Measurements from ENCODE around the gene SCYGR2.

SCYGR2 gene

GRCh38 chr2:227582369-227582768, 16.3 kb upstream of the SCYGR2 start:
- Histone ChIP-seq H3K4ac (ENCODE audit: low read depth, low read length) (no peak overlapping the region), H3K4me3 (ENCODE audit: low read length) (no peak overlapping the region), H2BK5ac (ENCODE audit: low read length) (no peak overlapping the region), H4K8ac (ENCODE audit: low read depth, low read length) (peak overlapping the region; percentile 14), H3K9ac (ENCODE audit: low read length) (no peak overlapping the region), H3K18ac (ENCODE audit: low read length) (no peak overlapping the region), H3K23ac (ENCODE audit: low read length) (no peak overlapping the region), H3K79me1 (ENCODE audit: low read length) (no peaks in the 10 kb centered on the region), H3K27ac (ENCODE audit: low read depth, low read length) (no peak overlapping the region), H4K5ac (ENCODE audit: low read length) (no peak overlapping the region), H3K36me3 (ENCODE audit: control insufficient read depth, insufficient read depth, low read length) (no peaks in the 10 kb centered on the region), H2AK5ac (ENCODE audit: low read length) (no peak overlapping the region), H2BK15ac (replicated peaks; ENCODE audit: low read depth) (no peak overlapping the region), H3K4me2 (ENCODE audit: low read length) (no peak overlapping the region), H3K79me2 (ENCODE audit: control insufficient read depth, insufficient read depth, low read length) (no peaks in the 10 kb centered on the region), H3K56ac (ENCODE audit: low read length) (no peak overlapping the region), H3K4me1 (ENCODE audit: control insufficient read depth, low read depth, low read length) (no peaks in the 10 kb centered on the region), H3K27me3 (ENCODE audit: insufficient read depth, low read length, poor library complexity) (no peaks in the 10 kb centered on the region), H2BK120ac (ENCODE audit: low read depth, low read length) (no peak overlapping the region)
- no peak for DNase-seq

- Histone ChIP-seq H3K23ac (ENCODE audit: low read length) (no peak overlapping the region), H3K27ac (ENCODE audit: low read depth, low read length) (no peak overlapping the region), H3K79me2 (ENCODE audit: control insufficient read depth, insufficient read depth, low read length) (no peaks in the 10 kb centered on the region), H2BK120ac (ENCODE audit: low read depth, low read length) (no peak overlapping the region), H3K4me1 (ENCODE audit: control insufficient read depth, low read depth, low read length) (peaks cover 3% of the 10 kb centered on the region), H3K27me3 (ENCODE audit: insufficient read depth, low read length, poor library complexity) (no peaks in the 10 kb centered on the region), H3K4me2 (ENCODE audit: low read length) (no peak overlapping the region), H3K4ac (ENCODE audit: low read depth, low read length) (no peak overlapping the region), H3K18ac (ENCODE audit: low read length) (no peak overlapping the region), H4K5ac (ENCODE audit: low read length) (no peak overlapping the region), H3K4me3 (ENCODE audit: low read length) (no peak overlapping the region), H3K36me3 (ENCODE audit: control insufficient read depth, insufficient read depth, low read length) (no peaks in the 10 kb centered on the region), H3K56ac (ENCODE audit: low read length) (no peak overlapping the region), H2BK5ac (ENCODE audit: low read length) (no peak overlapping the region), H2BK15ac (replicated peaks; ENCODE audit: low read depth) (no peak overlapping the region), H2AK5ac (ENCODE audit: low read length) (no peak overlapping the region), H4K8ac (ENCODE audit: low read depth, low read length) (no peak overlapping the region), H3K9ac (ENCODE audit: low read length) (no peak overlapping the region), H3K79me1 (ENCODE audit: low read length) (no peaks in the 10 kb centered on the region)
- WGBS (ENCODE audit: extremely low coverage, insufficient coverage, low lambda C conversion rate), result no CpG with 5 or more reads among the region's 1 CpG
- no peak for DNase-seq
Measured at GRCh38 chr2:227592694-227593387, 5.9 kb upstream of the SCYGR2 start.

GRCh38 chr2:227595797-227596196, 2.9 kb upstream of the SCYGR2 start:
- Histone ChIP-seq H3K4ac (ENCODE audit: low read depth, low read length) (no peak overlapping the region), H2AK5ac (ENCODE audit: low read length) (no peak overlapping the region), H4K8ac (ENCODE audit: low read depth, low read length) (no peak overlapping the region), H3K4me1 (ENCODE audit: control insufficient read depth, low read depth, low read length) (peaks cover 4% of the 10 kb centered on the region), H3K36me3 (ENCODE audit: control insufficient read depth, insufficient read depth, low read length) (no peaks in the 10 kb centered on the region), H2BK120ac (ENCODE audit: low read depth, low read length) (no peak overlapping the region), H3K79me1 (ENCODE audit: low read length) (no peaks in the 10 kb centered on the region), H2BK5ac (ENCODE audit: low read length) (no peak overlapping the region), H3K56ac (ENCODE audit: low read length) (no peak overlapping the region), H4K5ac (ENCODE audit: low read length) (no peak overlapping the region), H3K4me2 (ENCODE audit: low read length) (no peak overlapping the region), H3K9ac (ENCODE audit: low read length) (no peak overlapping the region), H3K23ac (ENCODE audit: low read length) (no peak overlapping the region), H2BK15ac (replicated peaks; ENCODE audit: low read depth) (no peak overlapping the region), H3K27me3 (ENCODE audit: insufficient read depth, low read length, poor library complexity) (no peaks in the 10 kb centered on the region), H3K4me3 (ENCODE audit: low read length) (no peak overlapping the region), H3K18ac (ENCODE audit: low read length) (no peak overlapping the region), H3K27ac (ENCODE audit: low read depth, low read length) (no peak overlapping the region), H3K79me2 (ENCODE audit: control insufficient read depth, insufficient read depth, low read length) (no peaks in the 10 kb centered on the region)
- WGBS (ENCODE audit: extremely low coverage, insufficient coverage, low lambda C conversion rate), result no CpG with 5 or more reads among the region's 4 CpGs
- peak; percentile 27 for DNase-seq

- H3K4me2 ChIP-seq (ENCODE audit: low read length), result no peak overlapping the region
- H3K4ac ChIP-seq (ENCODE audit: low read depth, low read length), result no peak overlapping the region
- no peaks in the 10 kb centered on the region for H3K79me2 ChIP-seq (ENCODE audit: control insufficient read depth, insufficient read depth, low read length)
- no peak overlapping the region for H2BK5ac ChIP-seq (ENCODE audit: low read length)
- H3K79me1 ChIP-seq (ENCODE audit: low read length), result no peaks in the 10 kb centered on the region
- H4K5ac ChIP-seq (ENCODE audit: low read length), result no peak overlapping the region
- no peak overlapping the region for H3K56ac ChIP-seq (ENCODE audit: low read length)
- H2BK120ac ChIP-seq (ENCODE audit: low read depth, low read length), result no peak overlapping the region
- H3K23ac ChIP-seq (ENCODE audit: low read length), result no peak overlapping the region
- H3K27me3 ChIP-seq (ENCODE audit: insufficient read depth, low read length, poor library complexity), result no peaks in the 10 kb centered on the region
- DNase-seq, result no peak
- no peak overlapping the region for H3K4me3 ChIP-seq (ENCODE audit: low read length)
- no peak overlapping the region for H3K27ac ChIP-seq (ENCODE audit: low read depth, low read length)
- H4K8ac ChIP-seq (ENCODE audit: low read depth, low read length), result no peak overlapping the region
- no peaks in the 10 kb centered on the region for H3K36me3 ChIP-seq (ENCODE audit: control insufficient read depth, insufficient read depth, low read length)
- H3K4me1 ChIP-seq (ENCODE audit: control insufficient read depth, low read depth, low read length), result peaks cover 4% of the 10 kb centered on the region
- H2AK5ac ChIP-seq (ENCODE audit: low read length), result no peak overlapping the region
- H2BK15ac ChIP-seq (replicated peaks; ENCODE audit: low read depth), result no peak overlapping the region
- H3K18ac ChIP-seq (ENCODE audit: low read length), result no peak overlapping the region
- H3K9ac ChIP-seq (ENCODE audit: low read length), result no peak overlapping the region
Measured at GRCh38 chr2:227597036-227597435, 1.7 kb upstream of the SCYGR2 start.

GRCh38 chr2:227597998-227598397, 695 bp upstream of the SCYGR2 start:
- H3K36me3 ChIP-seq (ENCODE audit: control insufficient read depth, insufficient read depth, low read length), result no peaks in the 10 kb centered on the region
- H3K56ac ChIP-seq (ENCODE audit: low read length), result no peak overlapping the region
- H3K27me3 ChIP-seq (ENCODE audit: insufficient read depth, low read length, poor library complexity), result no peaks in the 10 kb centered on the region
- no CpG with 5 or more reads among the region's 4 CpGs for WGBS (ENCODE audit: extremely low coverage, insufficient coverage, low lambda C conversion rate)
- H3K27ac ChIP-seq (ENCODE audit: low read depth, low read length), result no peak overlapping the region
- H3K18ac ChIP-seq (ENCODE audit: low read length), result no peak overlapping the region
- no peak overlapping the region for H2BK120ac ChIP-seq (ENCODE audit: low read depth, low read length)
- H2AK5ac ChIP-seq (ENCODE audit: low read length), result no peak overlapping the region
- no peaks in the 10 kb centered on the region for H3K79me1 ChIP-seq (ENCODE audit: low read length)
- H2BK15ac ChIP-seq (replicated peaks; ENCODE audit: low read depth), result no peak overlapping the region
- no peak overlapping the region for H3K4me3 ChIP-seq (ENCODE audit: low read length)
- no peak overlapping the region for H2BK5ac ChIP-seq (ENCODE audit: low read length)
- no peak overlapping the region for H3K4ac ChIP-seq (ENCODE audit: low read depth, low read length)
- H4K8ac ChIP-seq (ENCODE audit: low read depth, low read length), result no peak overlapping the region
- no peak overlapping the region for H3K9ac ChIP-seq (ENCODE audit: low read length)
- no peak overlapping the region for H4K5ac ChIP-seq (ENCODE audit: low read length)
- DNase-seq, result peak; percentile 90
- H3K4me2 ChIP-seq (ENCODE audit: low read length), result no peak overlapping the region
- peaks cover 4% of the 10 kb centered on the region for H3K4me1 ChIP-seq (ENCODE audit: control insufficient read depth, low read depth, low read length)
- H3K23ac ChIP-seq (ENCODE audit: low read length), result no peak overlapping the region
- no peaks in the 10 kb centered on the region for H3K79me2 ChIP-seq (ENCODE audit: control insufficient read depth, insufficient read depth, low read length)

- no peak overlapping the region for H3K9ac ChIP-seq (ENCODE audit: low read length)
- H3K4me1 ChIP-seq (ENCODE audit: control insufficient read depth, low read depth, low read length), result peaks cover 2% of the 10 kb centered on the region
- H2BK120ac ChIP-seq (ENCODE audit: low read depth, low read length), result no peak overlapping the region
- no peak overlapping the region for H4K5ac ChIP-seq (ENCODE audit: low read length)
- H3K56ac ChIP-seq (ENCODE audit: low read length), result no peak overlapping the region
- no peak overlapping the region for H3K4me3 ChIP-seq (ENCODE audit: low read length)
- H2AK5ac ChIP-seq (ENCODE audit: low read length), result no peak overlapping the region
- no peak overlapping the region for H3K27ac ChIP-seq (ENCODE audit: low read depth, low read length)
- no peaks in the 10 kb centered on the region for H3K27me3 ChIP-seq (ENCODE audit: insufficient read depth, low read length, poor library complexity)
- no peak overlapping the region for H3K4ac ChIP-seq (ENCODE audit: low read depth, low read length)
- H3K23ac ChIP-seq (ENCODE audit: low read length), result no peak overlapping the region
- 100% methylated on average over 2 of the region's 3 CpGs for WGBS (ENCODE audit: extremely low coverage, insufficient coverage, low lambda C conversion rate)
- no peak for DNase-seq
- no peak overlapping the region for H3K18ac ChIP-seq (ENCODE audit: low read length)
- H3K79me1 ChIP-seq (ENCODE audit: low read length), result no peaks in the 10 kb centered on the region
- H3K36me3 ChIP-seq (ENCODE audit: control insufficient read depth, insufficient read depth, low read length), result no peaks in the 10 kb centered on the region
- H3K79me2 ChIP-seq (ENCODE audit: control insufficient read depth, insufficient read depth, low read length), result no peaks in the 10 kb centered on the region
- H2BK5ac ChIP-seq (ENCODE audit: low read length), result no peak overlapping the region
- H4K8ac ChIP-seq (ENCODE audit: low read depth, low read length), result no peak overlapping the region
- no peak overlapping the region for H3K4me2 ChIP-seq (ENCODE audit: low read length)
- H2BK15ac ChIP-seq (replicated peaks; ENCODE audit: low read depth), result no peak overlapping the region
Measured at GRCh38 chr2:227602358-227602757, 3.7 kb downstream of the SCYGR2 start.
